HG03521 (cell line): Measurements from ENCODE around the gene AFF3.

Experiments used
- ATAC-seq: cut with Tn5 transposase; IDR thresholded peaks from one replicate; pipeline ENCODE4 v1.9.1; 2021; ENCODE audit warnings: mild to moderate bottlenecking, moderate library complexity; ENCODE audit not compliant: unreplicated experiment

AFF3 gene

DNA sequence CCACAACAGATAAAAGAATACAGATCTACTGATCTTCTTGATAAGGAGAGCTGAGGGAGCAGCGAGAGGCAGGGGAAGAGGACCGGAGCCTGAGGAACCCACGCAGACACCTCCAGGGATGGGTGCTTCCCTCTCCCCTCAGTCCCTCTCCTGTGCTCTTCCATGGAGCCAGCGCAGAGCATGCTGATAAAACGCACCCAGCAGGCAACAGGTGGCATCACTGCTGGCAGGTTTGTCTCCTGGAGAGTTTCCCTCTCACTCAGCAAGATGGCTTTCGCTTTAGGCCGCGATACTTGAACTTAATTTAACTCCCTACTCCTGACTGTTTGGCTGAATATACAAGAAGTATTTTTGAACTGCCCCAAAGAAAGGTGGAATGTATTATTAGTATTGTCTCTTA, 489.5 kb downstream of the AFF3 start:
- no peak for ATAC-seq

DNA sequence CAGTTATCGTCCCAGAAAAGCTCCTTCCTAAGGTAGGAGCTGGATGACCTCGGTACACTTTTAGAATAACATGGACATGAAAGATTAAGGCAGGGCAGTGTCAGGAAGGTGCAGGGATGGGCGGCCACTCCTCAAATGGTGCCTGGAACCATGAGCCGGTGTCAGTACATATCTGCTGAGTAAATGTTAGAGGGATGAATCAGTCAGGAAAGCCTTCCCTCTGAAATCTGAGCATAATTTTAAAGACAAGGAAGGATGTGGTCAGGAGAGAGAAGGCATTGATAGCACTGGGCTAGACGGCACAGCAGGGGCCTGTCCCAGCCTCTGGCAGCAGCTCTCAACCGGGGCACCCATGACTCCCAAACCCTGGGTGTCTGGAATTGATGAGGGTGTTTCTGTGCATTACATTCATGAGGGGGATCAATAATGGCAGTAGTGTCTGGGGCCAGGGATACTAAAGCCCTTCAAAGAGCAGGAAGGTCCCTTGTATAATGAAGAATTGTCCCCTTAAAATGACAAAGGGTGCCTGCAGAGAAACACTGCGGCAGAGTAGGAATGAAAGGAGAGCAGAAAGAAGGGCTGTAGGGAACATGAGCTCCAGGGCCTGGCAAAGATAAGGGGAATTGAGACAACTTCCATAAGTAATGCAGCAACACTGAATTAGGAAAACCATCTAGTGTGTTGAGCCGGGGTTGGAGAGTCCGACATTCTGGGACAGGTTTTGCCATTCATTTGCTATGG, 490.3 kb downstream of the AFF3 start:
- no peak for ATAC-seq

- ATAC-seq = no peak
Measured at GRCh38 chr2:99648906-99649789, 493.2 kb downstream of the AFF3 start.

DNA sequence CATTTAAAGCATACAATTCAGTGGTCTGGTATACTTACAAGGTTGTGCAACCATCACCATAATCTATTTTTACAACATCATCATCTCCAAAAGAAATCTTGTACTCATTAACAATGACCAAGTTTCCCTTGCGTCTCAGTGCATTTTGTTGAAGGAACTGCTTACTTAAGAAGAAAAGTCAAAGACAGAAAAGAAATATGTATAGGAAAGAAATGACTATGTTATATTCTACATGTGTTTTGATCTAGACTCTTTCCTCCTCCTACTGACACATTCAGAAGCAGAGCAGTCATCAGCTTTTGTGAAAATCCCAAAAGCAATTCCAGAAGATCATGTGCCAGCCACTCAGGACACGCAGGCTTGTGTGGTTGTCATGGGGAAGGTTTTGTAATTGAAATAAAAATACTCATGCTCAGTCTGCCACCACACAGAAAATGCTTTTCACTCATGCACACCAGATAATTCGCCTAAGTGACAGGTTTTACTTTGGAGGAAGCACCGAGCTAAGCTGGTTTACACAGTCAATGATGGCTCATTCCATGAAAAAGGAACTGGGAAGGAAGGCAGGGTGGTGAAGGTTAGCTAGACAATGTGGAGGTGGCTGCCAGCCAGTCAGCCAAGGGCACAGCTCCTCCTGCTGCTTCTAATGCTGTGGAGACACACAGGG, 494.1 kb downstream of the AFF3 start:
- ATAC-seq = no peak

DNA sequence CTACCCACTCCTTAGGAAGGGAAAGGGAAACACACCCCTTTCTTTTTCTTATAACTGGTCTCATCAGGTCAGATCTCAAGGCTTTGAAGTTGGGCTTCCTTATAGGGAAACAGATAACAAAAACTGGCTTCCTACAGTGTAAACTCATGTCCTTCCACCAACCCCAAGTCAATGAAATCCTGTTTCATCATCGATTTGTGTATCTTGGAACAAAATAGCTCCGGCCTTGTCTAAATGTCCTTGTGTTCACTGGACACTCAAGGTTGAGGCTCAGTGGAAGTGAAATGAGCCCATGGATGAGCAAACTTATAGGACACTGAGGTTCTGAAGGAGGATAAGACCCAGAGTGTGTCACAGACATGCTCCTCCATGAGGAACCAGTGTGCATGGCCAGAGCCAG, 496.4 kb downstream of the AFF3 start:
- ATAC-seq = no peak

DNA sequence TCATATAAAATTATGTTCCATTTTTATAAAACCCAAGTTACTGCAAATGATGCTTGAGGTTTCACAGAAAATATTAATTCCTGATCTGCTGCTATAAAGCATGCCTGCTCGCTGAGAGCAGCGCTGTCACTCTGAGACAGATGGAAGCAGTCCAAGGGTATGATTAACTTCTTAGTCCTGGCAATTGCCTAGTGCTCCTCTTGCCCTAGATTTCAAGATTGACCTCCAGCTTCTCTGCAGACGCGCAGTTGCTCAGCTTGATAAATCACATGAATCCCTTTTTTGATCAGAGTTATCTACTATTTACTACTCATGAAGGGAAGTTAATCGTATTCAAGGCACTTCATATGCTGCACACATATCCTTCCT, 498.0 kb downstream of the AFF3 start:
- no peak for ATAC-seq

DNA sequence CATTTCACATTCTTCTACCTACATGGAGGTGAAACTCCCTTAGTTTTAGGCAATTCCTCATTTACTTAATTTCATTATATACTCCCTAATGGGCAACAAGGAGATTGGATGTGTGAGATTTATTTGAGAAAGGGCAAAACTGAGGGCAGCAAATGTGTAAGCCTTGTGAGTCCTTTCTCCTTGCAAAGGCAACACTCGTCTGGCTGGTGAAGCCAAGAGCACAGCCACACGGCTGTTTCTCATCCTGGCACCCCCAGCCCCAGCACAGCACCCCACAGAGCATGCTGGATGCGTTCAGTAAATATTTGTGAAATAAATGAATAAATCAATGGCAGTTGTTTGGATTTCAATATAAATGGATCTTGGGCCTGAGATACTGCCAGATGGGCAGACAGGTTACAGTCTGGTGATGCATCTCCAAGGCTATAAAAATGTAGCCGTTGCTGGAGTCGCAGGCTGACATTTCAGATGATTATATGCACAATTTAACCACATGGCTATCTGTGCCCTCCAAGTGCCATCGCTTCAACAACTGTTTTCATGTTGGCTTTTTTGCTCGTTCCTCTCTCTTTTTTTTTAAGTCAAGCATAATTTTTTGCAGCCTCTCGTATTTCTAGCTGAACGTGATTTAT, 498.5 kb downstream of the AFF3 start:
- no peak for ATAC-seq

- no peak for ATAC-seq
Measured at GRCh38 chr2:99641999-99642398, 500.4 kb downstream of the AFF3 start.

GRCh38 chr2:99640635-99641151, 501.7 kb downstream of the AFF3 start:
- ATAC-seq = no peak

- no peak for ATAC-seq
Measured at GRCh38 chr2:99638791-99639190, 503.6 kb downstream of the AFF3 start.

DNA sequence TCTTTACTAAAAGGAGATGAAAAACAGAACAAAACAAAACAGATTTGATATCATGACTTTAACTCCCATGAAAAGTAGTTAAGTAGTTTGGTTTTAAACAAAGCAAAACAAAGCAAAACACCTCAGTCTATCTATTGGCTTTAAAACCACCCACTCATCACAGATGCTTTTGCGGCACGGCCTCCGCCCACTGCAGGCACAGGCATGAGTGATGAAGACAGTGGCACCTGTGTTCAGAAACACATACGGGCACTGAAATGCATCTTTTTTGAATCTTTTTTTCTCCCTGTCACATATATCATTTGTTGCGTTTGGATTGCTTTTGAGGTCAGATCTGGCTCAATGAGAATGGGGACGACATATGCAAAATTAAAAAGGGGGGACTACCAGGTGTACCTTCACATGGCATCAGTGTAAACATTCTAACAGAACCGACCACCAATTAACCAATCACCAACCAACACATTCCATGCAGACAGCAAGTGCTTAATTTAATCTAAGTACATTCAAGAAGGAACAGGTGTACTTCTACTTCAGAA, 505.2 kb downstream of the AFF3 start:
- ATAC-seq = no peak

DNA sequence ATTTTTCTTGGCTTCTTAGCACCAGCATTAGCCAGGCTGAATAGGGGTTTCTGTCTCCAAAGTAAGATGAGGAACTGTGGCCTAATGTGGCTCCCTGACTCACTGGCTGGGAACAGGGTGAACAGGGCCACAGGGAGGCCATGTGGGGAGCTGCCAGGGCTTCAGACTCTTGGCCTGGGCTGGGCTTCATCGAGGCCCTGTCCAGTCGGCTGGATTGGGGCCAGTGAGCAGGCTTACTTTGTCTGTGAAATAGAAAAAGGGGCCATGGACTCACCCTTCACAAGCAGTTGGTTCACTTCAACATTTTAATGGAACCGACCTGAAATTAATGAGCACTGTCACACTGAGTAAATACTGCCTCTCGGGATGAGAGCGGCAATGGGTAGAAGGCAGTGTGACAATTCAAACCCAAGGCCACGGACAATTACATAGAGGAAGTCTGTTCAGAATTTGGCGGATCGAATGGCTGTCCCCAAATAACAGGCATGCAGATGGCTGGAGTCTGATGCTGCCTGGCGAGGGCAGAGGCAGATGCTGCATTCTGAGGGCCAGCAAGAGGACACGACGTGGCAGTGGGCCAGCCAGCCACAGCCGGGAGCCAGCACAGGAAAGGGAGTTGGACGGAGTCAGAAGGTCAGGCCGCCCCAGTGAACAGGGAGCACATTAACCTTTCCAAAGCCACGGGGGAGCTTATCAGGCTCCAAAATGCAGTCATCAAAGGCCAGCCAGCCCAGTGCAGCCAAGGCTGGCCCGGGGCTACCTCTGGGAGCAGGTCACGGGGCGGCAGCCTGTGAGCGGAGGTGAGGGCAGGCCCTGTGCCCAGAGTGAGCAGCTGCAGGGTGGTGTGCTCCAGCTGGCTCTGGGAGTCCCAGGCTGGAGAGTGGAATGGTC, 506.0 kb downstream of the AFF3 start:
- ATAC-seq = no peak

DNA sequence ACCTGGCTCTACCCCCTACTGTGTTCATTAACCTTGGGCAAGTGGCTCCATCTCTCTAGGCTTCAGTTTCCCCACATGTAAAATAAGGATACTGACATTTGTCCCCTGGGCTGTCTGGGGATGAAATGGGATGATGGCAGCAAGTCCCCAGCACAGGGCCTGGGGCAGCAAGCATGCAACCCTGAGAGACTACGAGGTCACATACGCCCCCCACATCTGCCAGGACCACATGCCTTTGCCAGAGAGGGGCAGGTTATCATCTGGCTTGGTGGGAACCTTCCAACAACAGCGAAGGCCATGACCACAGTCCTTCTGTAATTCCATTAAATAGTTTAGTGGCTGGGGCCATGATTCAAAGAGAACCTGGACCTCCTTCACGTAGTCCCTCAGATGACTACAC, 506.7 kb downstream of the AFF3 start:
- no peak for ATAC-seq

GRCh38 chr2:99634234-99634633, 508.2 kb downstream of the AFF3 start:
- ATAC-seq = no peak

DNA sequence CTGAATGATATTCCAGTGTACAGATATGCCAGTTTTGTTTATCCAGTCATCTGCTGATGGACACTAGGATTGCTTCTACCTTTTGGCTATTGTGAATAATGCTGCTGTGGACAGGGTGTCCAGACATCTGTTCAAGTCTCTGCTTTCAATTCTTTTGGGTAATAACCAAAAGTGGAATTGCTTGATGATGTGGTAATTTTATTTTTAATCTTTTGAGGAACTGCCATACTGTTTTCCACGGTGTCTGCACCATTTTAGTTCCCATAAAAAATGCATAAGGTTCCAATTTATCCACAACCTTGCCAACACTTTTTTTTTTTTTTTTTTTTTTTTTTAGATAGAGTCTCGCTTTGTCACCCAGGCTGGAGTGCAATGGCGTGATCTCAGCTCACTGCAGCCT, 510.7 kb downstream of the AFF3 start:
- ATAC-seq = no peak

DNA sequence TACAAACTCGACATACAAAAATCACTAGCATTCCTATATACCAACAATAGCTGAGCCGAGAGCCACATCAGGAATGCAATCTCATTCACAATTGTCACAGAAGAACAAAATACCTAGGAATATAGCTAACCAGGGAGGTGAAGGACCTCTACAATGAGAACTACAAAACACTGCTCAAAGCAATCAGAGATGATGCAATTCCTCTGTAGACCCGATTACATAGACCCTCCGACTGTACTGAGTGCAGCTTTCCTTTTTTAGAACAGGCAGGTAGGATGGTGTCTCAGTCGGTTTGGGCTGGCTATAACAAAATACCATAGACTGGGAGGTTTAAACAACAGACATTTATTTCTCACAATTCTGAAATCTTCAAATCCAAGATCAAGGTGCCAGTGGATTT, 513.1 kb downstream of the AFF3 start:
- ATAC-seq = no peak

DNA sequence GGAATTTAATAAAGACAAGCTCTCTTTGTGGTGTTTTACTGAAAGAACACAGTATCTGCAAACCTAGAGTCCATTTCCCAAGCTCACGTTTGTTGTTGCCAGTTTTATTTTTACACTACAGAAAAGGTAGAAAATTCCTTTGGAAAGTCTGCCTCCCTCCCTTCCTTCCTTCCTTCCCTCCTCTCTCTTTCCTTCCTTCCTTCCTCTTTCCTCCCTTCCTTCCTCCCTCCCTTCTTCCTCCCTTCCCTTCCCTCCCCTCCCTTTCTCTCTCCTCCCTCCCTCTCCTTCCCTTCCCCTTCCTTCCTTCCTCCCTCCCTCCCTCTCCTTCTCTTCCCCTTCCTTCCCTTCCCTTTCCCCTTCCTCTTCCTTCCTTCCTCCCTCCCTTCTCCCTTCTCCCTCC, 516.2 kb downstream of the AFF3 start:
- ATAC-seq = no peak

DNA sequence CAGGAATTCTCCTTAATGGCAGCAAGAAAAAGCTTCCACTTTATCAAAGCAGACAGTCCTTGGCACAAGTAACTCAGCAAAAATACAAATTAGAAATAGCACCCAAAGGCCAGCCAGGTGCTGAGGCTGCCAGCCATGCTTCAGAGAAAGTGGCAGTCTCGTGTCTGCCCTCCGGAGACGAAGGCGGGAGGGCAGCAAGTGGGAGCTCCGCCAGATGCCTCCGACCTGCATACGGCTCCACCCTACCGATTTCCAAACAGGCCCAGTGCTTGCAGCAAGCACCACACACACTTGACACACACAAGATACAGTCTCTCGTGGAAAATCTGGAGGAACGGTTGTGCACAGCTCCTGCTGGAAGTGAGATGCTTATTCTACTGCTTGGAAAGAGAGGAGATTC, 517.7 kb downstream of the AFF3 start:
- no peak for ATAC-seq

DNA sequence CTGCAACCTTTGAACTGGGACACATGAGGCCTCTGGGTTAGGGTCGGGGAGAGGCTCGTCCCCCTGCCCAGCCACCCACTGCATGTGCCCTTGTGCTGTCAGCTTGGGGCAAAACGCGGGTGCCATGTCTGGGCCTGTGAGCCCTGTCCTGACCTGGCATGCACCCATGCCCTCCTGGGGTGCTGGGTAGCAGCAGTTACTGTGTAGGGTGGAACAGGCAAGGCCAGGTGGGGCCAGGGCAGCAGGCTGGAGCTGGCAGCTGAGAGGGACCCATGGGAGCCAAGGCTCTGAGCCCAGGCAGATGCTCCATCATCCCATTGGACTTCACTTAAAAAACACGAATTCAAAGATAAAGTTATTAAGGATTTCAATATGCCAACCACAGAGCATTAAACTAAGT, 518.8 kb downstream of the AFF3 start:
- ATAC-seq = no peak

DNA sequence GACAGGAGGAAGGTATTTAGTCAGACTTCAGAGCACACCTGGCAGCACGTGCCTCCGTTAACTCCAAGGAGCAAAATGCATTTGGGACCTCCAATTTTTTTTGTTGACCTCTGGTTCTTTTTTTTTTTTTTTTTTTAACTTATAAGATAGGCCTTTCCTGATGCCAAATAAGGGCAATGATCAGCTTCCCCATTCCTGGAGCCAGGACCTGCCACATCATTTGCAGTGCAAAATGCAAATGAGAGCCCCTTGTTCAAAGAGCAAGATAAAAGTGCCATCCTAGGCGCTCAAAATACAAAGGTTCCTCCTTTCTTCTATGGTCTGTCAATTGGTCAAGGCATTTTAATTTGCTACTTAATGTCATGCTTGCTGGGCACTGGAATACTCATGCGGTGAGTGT, 519.4 kb downstream of the AFF3 start:
- ATAC-seq = no peak
